HG03378 (cell line): ENCODE results near the gene ARID1B.

Source experiments
- ATAC-seq: cut with Tn5 transposase; IDR thresholded peaks from one replicate; pipeline ENCODE4 v1.9.1; 2021; ENCODE audit warnings: mild to moderate bottlenecking, moderate library complexity; ENCODE audit not compliant: unreplicated experiment

ARID1B gene

DNA sequence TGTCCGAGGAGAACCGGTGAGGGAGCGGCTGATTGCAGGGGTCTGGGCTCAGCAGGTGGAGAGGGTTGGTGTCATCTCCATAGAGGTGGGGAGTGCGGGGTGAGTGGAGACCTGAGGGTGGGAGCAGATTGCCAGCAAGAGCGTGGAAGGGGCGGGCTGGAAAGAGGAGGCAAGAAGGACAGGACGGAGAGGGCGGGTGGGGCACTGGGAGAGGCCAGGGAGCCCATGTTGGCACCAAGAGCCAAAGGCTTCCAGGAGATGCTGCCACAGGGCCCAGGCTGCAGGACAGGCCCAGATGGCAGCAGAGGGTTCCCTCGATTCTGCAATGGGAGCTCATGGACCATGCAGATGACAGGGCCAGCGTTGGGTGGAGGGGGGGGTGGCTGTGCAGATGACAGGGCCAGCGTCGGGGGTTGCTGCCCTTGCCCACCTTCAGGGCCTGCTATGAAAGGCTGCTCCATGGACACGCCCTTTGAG, 440.8 kb downstream of the ARID1B start:
- no peak for ATAC-seq

- no peak for ATAC-seq
Observed at GRCh38 chr6:157218371-157219198, 441.4 kb downstream of the ARID1B start.

- no peak for ATAC-seq
Observed at GRCh38 chr6:157219201-157220200, 442.3 kb downstream of the ARID1B start.

DNA sequence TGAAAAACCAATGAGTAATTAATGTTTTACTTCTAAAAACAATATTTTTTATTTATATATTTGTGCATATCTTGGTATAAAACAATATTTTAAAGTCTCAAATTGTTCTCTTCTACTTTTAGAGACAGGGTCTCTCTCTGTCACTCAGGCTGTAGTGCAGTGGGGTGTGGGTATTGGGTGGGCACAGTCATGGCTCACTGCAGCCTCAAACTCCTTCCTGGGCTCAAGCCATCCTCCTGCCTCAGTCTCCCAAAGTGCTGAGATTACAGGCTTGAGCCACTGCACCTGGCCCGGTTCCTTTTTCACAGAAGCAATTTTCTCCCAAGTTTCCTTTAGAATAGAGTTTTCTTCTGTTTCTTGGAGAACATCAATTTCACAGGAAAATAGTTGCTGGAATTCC, 443.3 kb downstream of the ARID1B start:
- no peak for ATAC-seq

- no peak for ATAC-seq
Observed at GRCh38 chr6:157221049-157221816, 444.1 kb downstream of the ARID1B start.

DNA sequence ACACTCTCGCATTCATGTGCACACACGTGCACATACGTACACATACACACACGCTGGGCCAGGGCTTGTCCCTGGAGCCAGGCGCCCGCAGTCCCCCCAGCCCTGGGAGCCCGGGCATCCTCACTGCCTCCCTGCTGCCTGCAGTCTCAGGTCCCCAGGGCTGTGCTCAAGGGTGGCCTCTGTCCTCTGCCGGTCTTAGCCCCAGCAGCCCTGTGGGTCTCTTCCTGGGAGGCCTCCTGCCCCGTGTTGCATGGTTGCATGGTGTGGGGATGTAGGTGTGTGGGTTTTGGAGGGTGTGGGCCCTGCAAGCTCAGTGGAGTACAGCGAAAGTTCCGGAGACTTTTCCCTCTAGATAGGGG, 444.6 kb downstream of the ARID1B start:
- no peak for ATAC-seq

DNA sequence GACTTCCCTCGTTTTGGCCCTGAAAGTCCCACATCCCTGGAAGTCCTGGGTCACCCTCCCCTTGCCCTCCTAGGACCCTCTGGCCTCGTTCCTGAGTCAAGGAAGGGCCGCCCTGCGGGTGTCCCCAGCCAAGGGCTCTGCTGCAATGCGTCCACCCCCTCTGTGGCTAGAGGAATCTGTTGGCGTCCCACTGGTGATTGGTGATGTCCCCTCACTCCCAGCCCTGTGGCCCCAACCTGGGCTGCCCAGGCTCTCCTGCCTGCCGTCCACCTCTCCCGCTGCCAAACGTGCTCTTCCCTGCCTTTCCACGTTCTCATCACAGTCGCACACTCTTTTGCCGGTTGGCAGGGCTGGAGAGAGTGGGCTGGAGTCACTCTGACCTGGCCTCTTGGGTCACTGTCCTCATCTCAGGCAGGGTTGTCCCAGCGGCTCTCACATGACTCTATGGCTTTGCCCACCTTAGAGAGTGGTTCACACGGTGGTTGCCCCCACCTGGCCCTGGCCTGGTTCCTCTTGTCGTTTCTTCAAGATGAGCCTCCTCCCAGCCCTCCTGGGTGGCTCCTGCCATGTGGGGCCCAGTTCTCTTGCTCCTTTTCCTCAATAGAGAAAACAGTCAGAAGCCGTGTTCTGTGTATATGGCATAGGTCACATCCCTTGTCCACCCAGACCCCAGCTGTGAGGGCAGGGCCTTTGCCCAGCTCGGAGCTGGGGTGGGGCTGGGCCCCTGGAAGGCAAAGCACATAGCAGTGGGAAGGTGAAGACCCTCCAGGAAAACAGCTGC, 445.2 kb downstream of the ARID1B start:
- no peak for ATAC-seq

- ATAC-seq = no peak
Observed at GRCh38 chr6:157223021-157223430, 445.8 kb downstream of the ARID1B start.

- no peak for ATAC-seq
Observed at GRCh38 chr6:157223511-157223910, 446.3 kb downstream of the ARID1B start.

- no peak for ATAC-seq
Observed at GRCh38 chr6:157224178-157224950, 447.2 kb downstream of the ARID1B start.

- ATAC-seq = no peak
Observed at GRCh38 chr6:157224951-157225574, 447.9 kb downstream of the ARID1B start.

- no peak for ATAC-seq
Observed at GRCh38 chr6:157225575-157225995, 448.4 kb downstream of the ARID1B start.

DNA sequence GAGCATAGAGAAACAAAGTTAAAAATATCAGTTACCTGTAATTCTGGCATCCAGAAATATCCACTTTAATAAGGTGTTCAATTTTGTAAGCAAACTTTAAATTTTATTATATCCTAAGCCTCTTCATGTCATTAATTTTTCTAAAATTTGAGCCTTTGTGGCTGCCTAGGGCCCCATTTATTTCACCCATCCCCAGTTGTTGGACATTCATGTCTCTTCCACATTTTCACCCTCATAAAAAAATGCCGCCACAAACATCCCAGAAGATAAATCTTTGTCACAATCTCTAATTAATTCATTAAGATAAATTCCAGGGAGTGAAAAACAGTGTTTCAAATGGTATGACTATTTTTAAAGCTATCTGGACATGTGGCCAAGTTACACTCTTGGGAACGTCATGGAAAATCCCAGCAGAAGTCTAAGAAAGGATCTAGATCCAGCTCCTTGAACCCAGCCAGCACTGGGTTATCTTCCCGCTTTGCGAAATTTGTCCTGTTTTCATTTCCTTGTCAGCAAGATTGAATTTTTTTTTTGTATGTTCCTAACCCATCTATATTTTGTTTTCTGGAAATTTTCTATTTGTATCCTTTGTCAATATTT, 448.9 kb downstream of the ARID1B start:
- no peak for ATAC-seq

- ATAC-seq = no peak
Observed at GRCh38 chr6:157226761-157227160, 449.6 kb downstream of the ARID1B start.

GRCh38 chr6:157227202-157228166, 450.3 kb downstream of the ARID1B start:
- ATAC-seq = no peak

GRCh38 chr6:157228426-157229131, 451.4 kb downstream of the ARID1B start:
- ATAC-seq = no peak
